GM08714 (cell line): ENCODE results near the gene SLC1A4.

Experiments used
- H3K4me3 ChIP-seq: fragments of 200-500 bp; sonication (Bioruptor generic); 2 replicates; pipeline ENCODE4 v1.5.1; 2014; ENCODE audit warnings: mild to moderate bottlenecking, low read length, inconsistent platforms
- ZNF274 ChIP-seq: IDR thresholded peaks from 2 replicates; pipeline ENCODE4 v1.6.1; 2012; ENCODE audit warnings: mild to moderate bottlenecking, low read depth, low read length

The SLC1A4 gene

DNA sequence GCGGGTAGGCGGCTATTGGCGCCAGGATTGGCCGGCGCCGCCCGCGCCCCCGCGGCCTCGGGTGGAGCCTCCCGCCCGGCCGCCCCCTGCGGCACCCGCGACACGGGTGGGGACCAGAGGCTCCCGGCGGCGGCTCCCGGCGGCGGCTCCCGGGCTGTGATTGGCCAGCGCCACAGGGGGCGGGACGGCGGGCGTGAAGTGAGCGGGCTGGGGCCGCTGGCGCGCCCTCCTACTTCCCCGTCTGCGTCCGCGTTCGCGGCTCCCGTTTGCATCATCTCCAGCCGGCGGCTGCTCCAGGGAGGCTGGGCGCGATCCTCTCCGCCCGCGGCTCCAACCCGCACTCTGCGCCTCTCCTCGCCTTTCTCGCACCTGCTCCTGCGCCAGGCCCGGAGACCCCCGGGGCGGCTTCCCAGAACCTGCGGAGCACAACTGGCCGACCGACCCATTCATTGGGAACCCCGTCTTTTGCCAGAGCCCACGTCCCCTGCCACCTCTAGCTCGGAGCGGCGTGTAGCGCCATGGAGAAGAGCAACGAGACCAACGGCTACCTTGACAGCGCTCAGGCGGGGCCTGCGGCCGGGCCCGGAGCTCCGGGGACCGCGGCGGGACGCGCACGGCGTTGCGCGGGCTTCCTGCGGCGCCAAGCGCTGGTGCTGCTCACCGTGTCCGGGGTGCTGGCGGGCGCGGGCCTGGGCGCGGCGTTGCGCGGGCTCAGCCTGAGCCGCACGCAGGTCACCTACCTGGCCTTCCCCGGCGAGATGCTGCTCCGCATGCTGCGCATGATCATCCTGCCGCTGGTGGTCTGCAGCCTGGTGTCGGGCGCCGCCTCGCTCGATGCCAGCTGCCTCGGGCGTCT is at the start of gene SLC1A4:
Gene SLC1A4, plus strand, starts transcription at position 274 of the 856 bp plus-strand sequence. Its CDS starts 245 bp downstream, at position 519.
- TF ChIP-seq ZNF274: no peak
- H3K4me3 ChIP-seq: peak within 1 kb of the TSS; percentile 98

DNA sequence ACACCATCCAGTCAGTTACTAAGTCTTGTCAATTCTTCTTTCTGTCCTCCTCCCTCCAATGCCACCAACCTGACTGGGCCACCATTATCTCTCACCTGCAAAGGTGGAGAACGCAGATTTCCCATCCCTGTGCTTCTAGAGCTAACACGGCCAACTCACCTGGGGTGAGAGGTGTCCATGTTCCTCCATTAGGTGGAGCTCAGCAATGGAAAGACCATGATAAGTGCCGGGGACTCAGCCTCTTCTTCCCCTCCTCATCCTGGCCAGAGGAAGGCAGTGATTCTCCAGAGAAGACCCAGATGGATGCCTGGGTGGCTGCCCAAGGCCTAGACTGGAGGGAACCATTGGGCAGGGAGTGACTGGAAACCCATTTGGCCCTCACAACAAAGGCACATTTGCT is 48.1 kb upstream of the SLC1A4 start:
- no peak for TF ChIP-seq ZNF274
- no peak overlapping the region for H3K4me3 ChIP-seq

DNA sequence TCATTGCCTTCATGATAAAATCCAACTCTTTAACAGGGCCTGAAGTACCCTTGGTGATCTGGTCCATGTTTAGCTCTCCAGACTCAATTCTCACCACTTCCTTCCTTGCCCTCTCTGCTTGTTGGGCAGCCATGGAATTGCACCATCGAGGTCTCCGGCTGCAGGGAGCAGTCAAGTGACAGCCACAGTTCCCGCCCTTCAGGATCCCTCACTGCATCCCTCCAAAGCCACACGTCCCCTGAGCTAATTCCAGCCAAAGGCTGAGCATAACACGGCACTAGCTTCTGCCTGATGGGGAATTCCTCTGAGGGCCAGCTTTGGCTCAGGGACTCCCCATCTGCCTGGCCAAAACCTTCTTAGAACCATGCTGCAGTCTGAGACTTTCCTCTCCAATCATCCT is 47.4 kb upstream of the SLC1A4 start:
- no peak overlapping the region for H3K4me3 ChIP-seq
- no peak for TF ChIP-seq ZNF274

DNA sequence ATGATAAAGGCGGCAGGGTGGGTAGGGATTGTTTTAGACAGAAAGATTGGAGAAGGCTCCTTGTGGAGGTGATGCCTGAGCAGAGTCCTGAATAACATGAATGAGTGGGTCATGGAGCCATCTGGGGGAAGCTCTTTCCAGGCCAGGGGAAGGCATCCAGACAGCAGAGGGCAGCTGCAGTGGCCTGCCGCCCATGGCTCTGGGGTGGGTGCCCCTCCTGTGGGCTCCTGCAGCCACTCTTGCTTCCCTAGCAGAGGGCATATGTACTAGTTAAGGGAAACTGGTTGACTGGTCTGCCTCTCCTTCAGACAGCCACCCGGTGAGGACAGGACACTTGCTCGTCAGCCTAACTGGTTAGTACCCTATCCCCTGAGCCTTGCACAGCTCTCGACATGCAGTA is 46.5 kb upstream of the SLC1A4 start:
- H3K4me3 ChIP-seq: no peak overlapping the region
- TF ChIP-seq ZNF274: no peak

DNA sequence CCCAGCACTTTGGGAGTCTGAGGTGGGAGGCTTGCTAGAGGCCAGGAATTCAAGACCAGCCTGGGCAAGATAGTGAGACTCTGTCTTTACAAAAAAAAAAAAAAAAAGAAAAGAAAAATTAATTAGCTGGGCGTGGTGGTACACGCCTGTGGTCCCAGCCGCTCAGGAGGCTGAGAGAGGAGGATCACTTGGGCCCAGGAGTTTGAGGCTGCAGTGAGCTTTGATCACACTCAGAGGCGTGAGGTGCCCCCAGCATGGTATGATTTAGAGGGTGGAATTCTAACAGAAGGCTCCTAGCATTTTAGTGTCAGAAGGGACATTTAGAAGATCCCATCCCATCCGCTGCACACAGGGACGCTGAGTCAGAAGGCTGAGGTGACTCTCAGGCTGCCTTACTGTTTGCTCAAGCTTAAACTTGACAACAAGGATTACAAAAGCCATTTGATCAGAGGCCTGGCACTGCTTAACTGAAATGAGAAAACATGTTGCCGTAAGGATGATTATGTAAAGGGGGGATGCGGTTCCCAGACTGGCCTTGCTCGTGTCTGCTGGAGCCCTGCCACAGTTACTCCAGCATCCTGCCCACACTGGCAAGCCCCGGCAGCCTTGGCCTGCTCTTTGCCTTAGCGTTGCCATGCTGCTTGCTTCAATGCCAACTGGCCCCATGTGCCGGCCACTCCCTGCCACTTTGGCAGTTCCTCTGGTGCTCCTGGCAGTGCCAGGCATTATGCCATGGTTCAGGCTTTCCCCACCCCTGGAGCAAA is 45.6 kb upstream of the SLC1A4 start:
- H3K4me3 ChIP-seq: no peak overlapping the region
- no peak for TF ChIP-seq ZNF274

DNA sequence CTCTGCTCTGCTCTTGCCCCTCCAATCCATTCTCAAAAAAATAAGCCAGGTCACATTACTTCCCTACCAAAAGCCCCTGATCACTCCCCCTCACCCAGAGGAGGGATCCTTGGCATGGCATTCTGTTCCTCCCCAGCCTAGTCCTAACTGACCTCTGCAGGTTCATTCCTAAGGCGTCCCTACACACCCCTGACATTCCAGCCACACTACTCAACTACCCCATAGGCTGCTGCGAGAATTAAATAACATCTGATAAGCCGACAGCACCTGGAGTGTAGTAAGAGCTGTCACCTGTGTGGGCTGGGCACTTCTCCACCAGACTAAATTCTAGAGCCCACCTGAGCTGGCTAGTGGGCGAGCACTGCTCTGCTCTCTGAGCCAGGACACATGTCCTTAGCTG is 44.7 kb upstream of the SLC1A4 start:
- H3K4me3 ChIP-seq: no peak overlapping the region
- no peak for TF ChIP-seq ZNF274

DNA sequence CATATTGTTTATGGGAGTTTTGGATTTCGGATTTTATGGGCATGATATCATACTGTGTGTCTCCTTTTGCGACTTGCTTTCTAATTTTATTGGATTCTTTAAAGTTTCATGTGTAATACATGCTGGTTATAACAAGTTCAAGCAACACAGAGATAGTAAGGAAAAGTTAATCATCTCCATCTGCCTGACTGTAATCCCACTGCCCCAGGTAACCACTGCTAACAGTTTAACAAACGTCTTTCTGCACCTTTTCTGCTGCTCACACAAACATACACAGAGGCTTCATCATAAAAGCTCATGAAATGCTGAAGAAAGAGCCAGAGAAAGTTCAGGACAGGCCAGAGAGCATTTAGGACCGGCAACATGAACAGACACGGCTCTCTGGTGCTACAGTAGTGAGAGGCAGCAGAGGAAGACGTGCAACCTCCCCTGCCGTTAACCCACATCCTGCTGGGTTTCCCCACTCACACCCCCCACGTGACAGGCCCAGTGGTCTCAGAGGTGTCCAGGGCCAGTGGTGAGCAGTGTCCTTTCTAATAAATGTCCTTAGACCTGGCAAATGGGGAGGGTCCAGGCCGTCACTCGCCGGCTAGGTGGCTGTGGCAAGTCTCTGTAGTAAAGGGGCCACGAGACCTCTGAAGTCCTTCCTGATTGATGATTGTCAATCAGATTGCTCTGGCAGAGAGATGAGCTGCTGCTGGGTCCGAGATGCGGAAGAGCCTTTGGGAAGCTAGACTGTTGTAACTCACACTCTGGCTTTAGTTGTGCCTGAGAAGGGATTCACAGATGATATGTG is 43.0 kb upstream of the SLC1A4 start:
- TF ChIP-seq ZNF274: no peak
- H3K4me3 ChIP-seq: peak overlapping the region; percentile 38; the same call in 1 of the 2 replicates

DNA sequence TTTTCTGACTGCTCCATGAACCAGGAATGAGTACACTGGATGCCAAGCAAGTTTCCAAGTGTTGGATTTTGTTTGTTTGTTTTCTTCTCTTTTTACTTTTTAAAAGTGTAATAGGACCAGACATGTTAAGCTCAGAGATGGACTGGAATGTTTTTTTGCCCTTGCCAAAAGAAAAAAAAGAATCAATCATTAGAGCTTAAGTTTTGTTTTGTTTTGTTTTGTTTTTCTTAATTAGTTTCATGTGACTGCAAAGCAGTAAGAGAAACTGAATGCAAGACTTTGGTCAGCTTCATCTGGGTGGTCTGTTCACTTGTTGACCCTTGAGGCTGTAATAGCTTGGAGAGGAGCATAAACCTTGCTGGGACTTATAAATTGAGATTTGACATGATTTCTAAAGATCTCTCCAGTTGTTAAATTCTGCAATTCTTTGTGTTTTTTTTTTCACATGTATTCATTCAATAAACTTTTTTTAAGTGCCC is 42.4 kb upstream of the SLC1A4 start:
- TF ChIP-seq ZNF274: no peak
- peak overlapping the region; percentile 38; the same call in 1 of the 2 replicates for H3K4me3 ChIP-seq

DNA sequence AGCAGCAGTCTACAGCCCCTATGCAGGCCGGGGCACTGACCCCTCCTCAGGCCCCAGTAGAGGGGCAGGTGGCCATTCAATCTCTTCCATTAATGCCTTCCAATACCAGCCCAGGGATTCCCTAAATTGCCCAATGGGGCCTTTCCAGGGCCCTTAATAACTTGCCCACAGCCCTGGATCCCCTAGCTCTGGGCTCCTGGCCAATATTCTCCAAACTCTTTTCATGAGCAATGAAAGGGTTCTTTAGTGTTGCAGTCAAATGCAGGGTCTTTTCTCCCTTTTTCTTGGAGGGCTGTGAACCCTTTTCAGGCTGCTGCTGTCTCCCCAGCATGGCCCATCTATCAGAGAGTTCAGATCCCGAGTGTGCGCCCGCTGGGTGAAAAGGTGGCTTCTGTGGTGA is 41.3 kb upstream of the SLC1A4 start:
- no peak for TF ChIP-seq ZNF274
- no peak overlapping the region for H3K4me3 ChIP-seq

DNA sequence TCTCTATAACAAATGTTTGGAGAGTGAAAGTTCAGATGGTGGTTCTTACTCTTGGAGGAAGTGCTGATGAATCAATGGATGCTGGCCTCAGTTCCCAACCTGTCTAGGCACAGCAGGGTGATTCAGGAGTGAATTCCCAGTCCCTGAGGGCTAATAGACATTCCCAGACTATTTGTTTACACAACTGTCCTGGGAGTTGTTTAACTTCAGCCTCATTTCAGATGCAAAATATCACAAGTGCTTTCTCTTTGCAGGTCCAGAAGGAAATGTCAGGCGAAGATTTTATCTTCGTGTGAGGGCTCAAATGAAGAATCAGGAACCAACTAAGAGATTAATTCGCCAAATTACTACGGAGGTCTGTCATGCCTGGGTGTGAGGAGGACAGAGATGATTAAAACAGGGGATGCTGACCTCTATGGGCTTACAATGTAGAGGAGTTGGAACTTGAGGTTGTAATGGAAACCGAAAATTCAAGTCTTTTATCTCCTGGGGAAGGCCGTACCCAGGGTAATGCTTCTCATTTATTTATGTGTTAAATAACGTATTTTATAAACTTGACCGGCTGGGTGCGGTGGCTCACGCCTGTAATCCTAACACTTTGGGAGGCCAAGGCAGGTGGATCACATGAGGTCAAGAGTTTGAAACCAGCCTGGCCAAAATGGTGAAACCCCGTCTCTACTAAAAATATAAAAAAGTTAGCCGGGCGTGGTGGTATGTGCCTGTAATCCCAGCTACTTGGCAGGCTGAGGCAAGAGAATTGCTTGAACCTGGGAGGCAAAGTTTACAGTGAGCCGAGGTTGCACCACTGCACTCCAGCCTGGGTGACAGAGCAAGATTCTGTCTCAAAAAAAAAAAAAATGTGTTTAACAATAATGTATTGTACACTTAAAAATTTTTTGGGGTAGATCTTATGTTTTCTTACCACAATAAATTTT is 38.7 kb upstream of the SLC1A4 start:
- TF ChIP-seq ZNF274: no peak
- H3K4me3 ChIP-seq: peak overlapping the region; percentile 8; the same call in 1 of the 2 replicates

DNA sequence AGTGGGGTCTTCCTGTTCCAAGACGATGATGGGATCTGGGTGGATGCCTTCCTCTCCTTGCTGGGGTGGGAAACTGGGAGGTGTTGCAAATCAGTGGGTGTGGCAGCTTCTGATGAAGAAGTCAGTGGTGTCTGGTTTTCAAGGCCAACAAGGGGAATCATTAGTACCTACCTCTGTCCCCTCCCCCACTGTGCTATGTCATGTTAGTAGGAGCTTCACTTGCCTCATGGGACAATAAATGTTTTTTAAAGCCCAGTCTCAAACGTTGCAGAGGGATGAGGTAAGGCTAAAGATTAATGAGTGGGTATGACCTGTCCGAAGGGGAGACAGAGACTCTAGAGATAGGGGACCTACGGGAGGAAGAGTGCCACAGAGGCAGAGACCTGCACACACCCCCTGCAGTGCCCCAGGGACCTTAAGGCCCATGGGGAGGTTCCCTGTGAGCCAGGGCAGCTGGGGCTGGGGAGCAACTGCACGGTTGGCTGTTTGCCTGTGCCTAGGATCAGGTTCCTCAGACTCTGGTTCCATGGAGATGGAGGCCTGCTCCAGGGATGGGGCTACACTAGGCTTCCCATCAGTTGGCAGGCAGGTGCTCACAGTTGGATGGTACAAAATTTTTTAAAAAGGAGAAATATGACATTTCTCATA is 37.8 kb upstream of the SLC1A4 start:
- no peak for TF ChIP-seq ZNF274
- no peak overlapping the region for H3K4me3 ChIP-seq

DNA sequence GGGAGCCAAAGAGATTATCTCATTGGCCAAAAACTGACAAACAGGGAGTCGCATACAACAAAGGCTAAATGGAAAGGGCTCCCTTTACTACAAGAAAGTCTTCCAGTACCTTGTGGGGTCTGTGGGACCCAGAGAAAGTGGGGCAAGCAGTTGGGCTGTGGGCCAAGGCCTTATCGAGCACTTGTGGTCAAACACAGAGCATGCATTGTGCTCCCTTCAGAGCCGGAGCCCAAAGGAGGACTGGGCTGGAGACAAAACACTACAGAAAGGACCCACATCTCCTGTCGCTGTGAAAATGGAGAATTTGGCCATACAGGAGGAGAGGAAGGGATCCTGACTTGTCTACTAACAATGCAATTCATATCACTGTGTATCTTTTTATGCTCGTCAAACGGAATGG is 37.1 kb upstream of the SLC1A4 start:
- H3K4me3 ChIP-seq: no peak overlapping the region
- TF ChIP-seq ZNF274: no peak
